PC-3 (cell line): ENCODE results near the gene PLXNA3. TPM values are rescaled to one million over a fixed set of nuclear protein-coding genes. Genes with fewer than 3 reads are reported as not detected.

Experiments
- ATAC-seq: fragments of 200-7000 bp; cut with Tn5 transposase; 2 replicates; pipeline ENCODE4 v1.9.1; 2020; ENCODE audit warnings: mild to moderate bottlenecking, moderate library complexity
- BruUV-seq: library from RNA; stranded (reverse); fragments of 400-500 nt; replicated peaks from 2 replicates; lab custom pipeline; 2021; lab: Mats Ljungman, UMichigan
- CTCF ChIA-PET: fragments of 300-600 bp; sonication (Branson Sonifier 250); formaldehyde crosslinking; loops from one replicate; lab custom pipeline; 2022; ENCODE audit warnings: antibody characterized with exemption; lab: Charles Lee
- POLR2A ChIA-PET: fragments of 300-600 bp; sonication (Branson Sonifier 250); formaldehyde crosslinking; loops from one replicate; lab custom pipeline; 2022; ENCODE audit warnings: antibody characterized with exemption; ENCODE audit not compliant: unreplicated experiment; lab: Charles Lee
- DNase-seq: peaks from one replicate; pipeline ENCODE4 v3.0.0-alpha.2; 2015
- H2AFZ ChIP-seq: fragments of 300-600 bp; sonication (generic); 2 replicates; pipeline ENCODE4 v1.6.0; 2016; ENCODE audit warnings: antibody characterized with exemption, low read length
- H3F3A ChIP-seq: fragments of 300-600 bp; sonication (generic); one replicate; pipeline ENCODE4 v1.6.0; 2017; ENCODE audit warnings: antibody characterized with exemption, low read length, control low read depth, mild to moderate bottlenecking; ENCODE audit not compliant: unreplicated experiment
- H3K27ac ChIP-seq: fragments of 300-600 bp; sonication (generic); 2 replicates; pipeline ENCODE4 v1.5.1; 2016; ENCODE audit warnings: mild to moderate bottlenecking, low read length
- H3K27me3 ChIP-seq: fragments of 300-600 bp; sonication (generic); 2 replicates; pipeline ENCODE4 v1.6.1; 2016; ENCODE audit warnings: low read length, mixed read lengths
- H3K36me3 ChIP-seq: fragments of 300-600 bp; sonication (generic); 2 replicates; pipeline ENCODE4 v1.6.1; 2016; ENCODE audit warnings: low read depth, mixed run types, low read length, mixed read lengths
- H3K4me1 ChIP-seq: fragments of 300-600 bp; sonication (generic); 2 replicates; pipeline ENCODE4 v1.5.1; 2016; ENCODE audit warnings: low read length; ENCODE audit not compliant: insufficient read depth
- H3K4me2 ChIP-seq: fragments of 300-600 bp; sonication (generic); 2 replicates; pipeline ENCODE4 v1.6.0; 2016; ENCODE audit warnings: low read length
- H3K4me3 ChIP-seq: fragments of 300-600 bp; sonication (generic); 2 replicates; pipeline ENCODE4 v1.5.1; 2016; ENCODE audit warnings: mild to moderate bottlenecking, low read length, mixed read lengths
- H3K79me2 ChIP-seq: fragments of 300-600 bp; sonication (generic); 2 replicates; pipeline ENCODE4 v1.6.1; 2017; ENCODE audit warnings: low read length, mixed read lengths
- H3K9ac ChIP-seq: fragments of 300-600 bp; sonication (generic); 2 replicates; pipeline ENCODE4 v1.6.0; 2016; ENCODE audit warnings: mild to moderate bottlenecking, low read length
- H3K9me2 ChIP-seq: fragments of 300-600 bp; sonication (generic); replicated peaks from 2 replicates; pipeline ENCODE4 v1.6.1; 2016; ENCODE audit warnings: mixed run types, low read length, mixed read lengths
- H3K9me3 ChIP-seq: fragments of 300-600 bp; sonication (generic); 2 replicates; pipeline ENCODE4 v1.6.1; 2016; ENCODE audit warnings: low read length, mixed read lengths
- H4K20me1 ChIP-seq: fragments of 300-600 bp; sonication (generic); 2 replicates; pipeline ENCODE4 v1.6.1; 2016; ENCODE audit warnings: low read length, mixed read lengths
- CTCF ChIP-seq: fragments of 300-600 bp; sonication (generic); conservative IDR thresholded peaks from 2 replicates; pipeline ENCODE4 v1.5.1; 2017; ENCODE audit warnings: antibody characterized with exemption, low read depth, mild to moderate bottlenecking, low read length
- EZH2 ChIP-seq: fragments of 300-600 bp; sonication (generic); IDR thresholded peaks from one replicate; pipeline ENCODE4 v1.6.1; 2017; ENCODE audit warnings: antibody characterized with exemption, mild to moderate bottlenecking, low read length; ENCODE audit not compliant: unreplicated experiment
- EZH2phosphoT487 ChIP-seq: fragments of 300-600 bp; sonication (generic); IDR thresholded peaks from 2 replicates; pipeline ENCODE4 v1.6.1; 2018; ENCODE audit warnings: mild to moderate bottlenecking, antibody characterized with exemption, low read length, borderline replicate concordance
- intact Hi-C: fragments of 100-400 bp; cut with micrococcal nuclease; formaldehyde crosslinking; loops from 2 replicates; pipeline ENCODE4 v1.9.0; 2023
- total RNA-seq: library from RNA; depleted of rRNA; stranded (reverse); fragments of >200 nt; gene quantifications from 2 replicates; pipeline ENCODE4 v1.2.3, GENCODE V29; 2014

The PLXNA3 gene
- total RNA-seq, 1 experiment from 2014 or later = 5.3 TPM

GRCh38 chrX:154466036-154466435, 8.0 kb downstream of the PLXNA3 start:
- no peak overlapping the region for H3K4me3 ChIP-seq
- ATAC-seq (no peak), DNase-seq (no peak)
- ChIA-PET POLR2A (no interaction called here), CTCF (no interaction called here)
- H3K9me2 ChIP-seq = no peaks in the 10 kb centered on the region
- no peak overlapping the region for H3K9ac ChIP-seq
- no peak overlapping the region for H2AFZ ChIP-seq
- H3K4me2 ChIP-seq = no peak overlapping the region
- H4K20me1 ChIP-seq = no peaks in the 10 kb centered on the region
- BruUV-seq = no TSS peak
- H3K4me1 ChIP-seq = no peaks in the 10 kb centered on the region
- intact Hi-C loops = no loop called here
- TF ChIP-seq EZH2phosphoT487 (no peak), CTCF (no peak), EZH2 (no peak)
- no peak overlapping the region for H3K27ac ChIP-seq
- no peaks in the 10 kb centered on the region for H3K9me3 ChIP-seq
- no peaks in the 10 kb centered on the region for H3F3A ChIP-seq
- H3K27me3 ChIP-seq = no peaks in the 10 kb centered on the region
- H3K79me2 ChIP-seq = no peaks in the 10 kb centered on the region
- no peaks in the 10 kb centered on the region; the same call in 1 of the 2 replicates for H3K36me3 ChIP-seq

DNA sequence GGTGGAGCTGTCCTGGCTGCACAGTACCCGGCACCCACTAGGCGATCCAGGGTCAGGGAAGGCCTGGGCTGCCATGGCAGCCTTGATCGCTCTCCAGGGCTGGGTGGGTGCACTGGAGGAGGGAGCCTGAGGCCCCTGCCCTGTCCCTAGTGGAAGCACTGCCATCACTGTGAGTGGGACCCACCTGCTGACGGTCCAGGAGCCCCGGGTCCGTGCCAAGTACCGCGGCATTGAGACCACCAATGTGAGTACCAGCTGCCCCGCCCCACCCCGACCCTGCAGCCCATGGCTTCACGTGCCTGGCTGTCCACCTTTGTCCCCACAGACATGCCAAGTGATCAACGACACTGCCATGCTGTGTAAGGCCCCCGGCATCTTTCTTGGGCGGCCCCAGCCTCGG, 8.8 kb downstream of the PLXNA3 start:
- Histone ChIP-seq H3K4me2 (no peak overlapping the region), H3K4me1 (no peaks in the 10 kb centered on the region), H3K36me3 (no peaks in the 10 kb centered on the region; the same call in 1 of the 2 replicates), H3K9me2 (no peaks in the 10 kb centered on the region), H3K9ac (no peak overlapping the region), H3K4me3 (no peak overlapping the region), H2AFZ (no peak overlapping the region), H3K79me2 (no peaks in the 10 kb centered on the region), H3K27me3 (no peaks in the 10 kb centered on the region), H3K27ac (no peak overlapping the region), H3K9me3 (no peaks in the 10 kb centered on the region), H4K20me1 (no peaks in the 10 kb centered on the region), H3F3A (no peaks in the 10 kb centered on the region)
- no TSS peak for BruUV-seq
- CTCF ChIA-PET = no interaction called here
- ATAC-seq (no peak), DNase-seq (no peak)
- TF ChIP-seq EZH2 (no peak), CTCF (no peak), EZH2phosphoT487 (no peak)
- POLR2A ChIA-PET = interaction anchor here (0.6 kb wide), 1 partner anchor 23 kb away, joined by 6 read pairs; the partner anchor contains the start of gene SLC10A3
- intact Hi-C loops = no loop called here

GRCh38 chrX:154467556-154467955, 9.5 kb downstream of the PLXNA3 start:
- POLR2A ChIA-PET = no interaction called here
- Histone ChIP-seq H2AFZ (no peak overlapping the region), H3K4me3 (no peak overlapping the region), H3K4me2 (no peak overlapping the region), H4K20me1 (no peaks in the 10 kb centered on the region), H3K36me3 (no peaks in the 10 kb centered on the region; the same call in 1 of the 2 replicates), H3K9me3 (no peaks in the 10 kb centered on the region), H3K27me3 (no peaks in the 10 kb centered on the region), H3K27ac (no peak overlapping the region), H3K9ac (no peak overlapping the region), H3F3A (no peaks in the 10 kb centered on the region), H3K4me1 (no peaks in the 10 kb centered on the region), H3K9me2 (no peaks in the 10 kb centered on the region), H3K79me2 (no peaks in the 10 kb centered on the region)
- intact Hi-C loops = no loop called here
- CTCF ChIA-PET = no interaction called here
- ATAC-seq = no peak
- TF ChIP-seq EZH2phosphoT487 = no peak
- no peak for TF ChIP-seq EZH2
- no peak for TF ChIP-seq CTCF
- no TSS peak for BruUV-seq
- DNase-seq = no peak
